B cell (primary cell): ENCODE results near the gene CFAP73.

ENCODE experiments used
- EZH2 ChIP-seq: IDR thresholded peaks from 2 replicates; pipeline ENCODE4 v1.6.1; 2012; ENCODE audit warnings: borderline replicate concordance, low read depth, mild to moderate bottlenecking, moderate library complexity, low read length; ENCODE audit not compliant: insufficient read depth, poor library complexity, severe bottlenecking
- TF ChIP-seq, protein P1 (sequence below): fragments of 200-600 bp; IDR thresholded peaks from one replicate; pipeline ENCODE4 v1.8.0; 2022; ENCODE audit warnings: antibody characterized with exemption, mild to moderate bottlenecking

DNA sequence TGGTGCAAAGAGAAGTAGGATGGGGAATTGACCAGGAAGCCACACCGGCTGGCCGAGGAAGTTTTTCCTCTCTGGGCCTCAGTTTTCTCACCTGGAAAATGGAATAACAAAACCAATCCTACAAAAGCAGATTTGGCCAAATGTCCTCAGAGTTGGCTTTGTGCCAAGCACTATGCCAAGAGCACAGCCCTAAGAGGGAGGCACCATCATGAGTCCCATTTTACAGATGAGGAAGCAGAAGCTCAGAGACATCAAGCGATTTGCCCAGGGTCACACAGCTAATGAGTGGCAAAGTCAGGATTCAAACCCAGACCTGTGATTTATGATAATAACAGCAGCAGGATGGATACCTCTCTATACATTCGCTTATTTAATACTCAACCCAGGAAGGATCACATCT lies 41.2 kb upstream of the CFAP73 start:
- TF ChIP-seq, protein P1, sequence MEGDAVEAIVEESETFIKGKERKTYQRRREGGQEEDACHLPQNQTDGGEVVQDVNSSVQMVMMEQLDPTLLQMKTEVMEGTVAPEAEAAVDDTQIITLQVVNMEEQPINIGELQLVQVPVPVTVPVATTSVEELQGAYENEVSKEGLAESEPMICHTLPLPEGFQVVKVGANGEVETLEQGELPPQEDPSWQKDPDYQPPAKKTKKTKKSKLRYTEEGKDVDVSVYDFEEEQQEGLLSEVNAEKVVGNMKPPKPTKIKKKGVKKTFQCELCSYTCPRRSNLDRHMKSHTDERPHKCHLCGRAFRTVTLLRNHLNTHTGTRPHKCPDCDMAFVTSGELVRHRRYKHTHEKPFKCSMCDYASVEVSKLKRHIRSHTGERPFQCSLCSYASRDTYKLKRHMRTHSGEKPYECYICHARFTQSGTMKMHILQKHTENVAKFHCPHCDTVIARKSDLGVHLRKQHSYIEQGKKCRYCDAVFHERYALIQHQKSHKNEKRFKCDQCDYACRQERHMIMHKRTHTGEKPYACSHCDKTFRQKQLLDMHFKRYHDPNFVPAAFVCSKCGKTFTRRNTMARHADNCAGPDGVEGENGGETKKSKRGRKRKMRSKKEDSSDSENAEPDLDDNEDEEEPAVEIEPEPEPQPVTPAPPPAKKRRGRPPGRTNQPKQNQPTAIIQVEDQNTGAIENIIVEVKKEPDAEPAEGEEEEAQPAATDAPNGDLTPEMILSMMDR = no peak
- TF ChIP-seq EZH2 = no peak
